Testis (tissue), 2 donors: ENCODE measurements around the gene ZNF236.

ENCODE experiments used
- POLR2A ChIP-seq: fragments of 450-650 bp; IDR thresholded peaks from one replicate; pipeline ENCODE4 v1.6.1; 2017; ENCODE audit warnings: antibody characterized with exemption, mild to moderate bottlenecking, moderate library complexity
- TF ChIP-seq, protein P1 (sequence below), 3 experiments: fragments of 450-650 bp in 2 of 3; fragments of 200-600 bp in 1 of 3; sonication (generic) in 1 of 3; IDR thresholded peaks; one replicate each; pipeline ENCODE4 v1.5.1; 2016 to 2019; ENCODE audit warnings: antibody characterized with exemption in 3 of 3, mild to moderate bottlenecking in 2 of 3, moderate library complexity in 1 of 3

DNA sequence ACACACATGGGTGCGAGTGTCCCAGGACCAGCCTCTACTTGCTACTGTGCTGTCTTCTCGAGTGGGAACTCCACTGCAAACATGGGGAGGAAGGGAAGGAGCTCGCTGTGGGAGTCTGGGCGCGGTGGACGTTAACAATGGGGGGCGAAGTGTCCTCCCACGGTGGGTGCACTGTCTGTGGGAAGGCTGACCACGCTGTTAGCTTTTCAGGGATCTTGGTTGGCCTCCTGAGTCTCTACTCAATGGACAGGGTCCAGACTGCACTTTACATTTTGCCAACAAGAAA lies 163.5 kb downstream of the ZNF236 start:
- TF ChIP-seq, protein P1, sequence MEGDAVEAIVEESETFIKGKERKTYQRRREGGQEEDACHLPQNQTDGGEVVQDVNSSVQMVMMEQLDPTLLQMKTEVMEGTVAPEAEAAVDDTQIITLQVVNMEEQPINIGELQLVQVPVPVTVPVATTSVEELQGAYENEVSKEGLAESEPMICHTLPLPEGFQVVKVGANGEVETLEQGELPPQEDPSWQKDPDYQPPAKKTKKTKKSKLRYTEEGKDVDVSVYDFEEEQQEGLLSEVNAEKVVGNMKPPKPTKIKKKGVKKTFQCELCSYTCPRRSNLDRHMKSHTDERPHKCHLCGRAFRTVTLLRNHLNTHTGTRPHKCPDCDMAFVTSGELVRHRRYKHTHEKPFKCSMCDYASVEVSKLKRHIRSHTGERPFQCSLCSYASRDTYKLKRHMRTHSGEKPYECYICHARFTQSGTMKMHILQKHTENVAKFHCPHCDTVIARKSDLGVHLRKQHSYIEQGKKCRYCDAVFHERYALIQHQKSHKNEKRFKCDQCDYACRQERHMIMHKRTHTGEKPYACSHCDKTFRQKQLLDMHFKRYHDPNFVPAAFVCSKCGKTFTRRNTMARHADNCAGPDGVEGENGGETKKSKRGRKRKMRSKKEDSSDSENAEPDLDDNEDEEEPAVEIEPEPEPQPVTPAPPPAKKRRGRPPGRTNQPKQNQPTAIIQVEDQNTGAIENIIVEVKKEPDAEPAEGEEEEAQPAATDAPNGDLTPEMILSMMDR (IDR thresholded peaks at IDR 0.05): no peak
- TF ChIP-seq POLR2A: no peak
